Stimulated activated CD4-positive, alpha-beta T cell treated with anti-CD3 and anti-CD28 coated beads, Interleukin-1b, Interleukin-23, amount 100 ng/mL, for 4 hours (primary cell): Measurements from ENCODE around the gene KDM4B.

Experiments used
- DNase-seq, 2 donors: peaks; one replicate each; pipeline ENCODE4 v3.0.0-alpha.2; 2020; ENCODE audit warnings: low read depth in 2 of 2

Gene KDM4B

GRCh38 chr19:5012688-5013457 lies 44.0 kb downstream of the KDM4B start:
- DNase-seq: no peak

GRCh38 chr19:5013761-5014160 lies 44.8 kb downstream of the KDM4B start:
- no peak for DNase-seq

DNA sequence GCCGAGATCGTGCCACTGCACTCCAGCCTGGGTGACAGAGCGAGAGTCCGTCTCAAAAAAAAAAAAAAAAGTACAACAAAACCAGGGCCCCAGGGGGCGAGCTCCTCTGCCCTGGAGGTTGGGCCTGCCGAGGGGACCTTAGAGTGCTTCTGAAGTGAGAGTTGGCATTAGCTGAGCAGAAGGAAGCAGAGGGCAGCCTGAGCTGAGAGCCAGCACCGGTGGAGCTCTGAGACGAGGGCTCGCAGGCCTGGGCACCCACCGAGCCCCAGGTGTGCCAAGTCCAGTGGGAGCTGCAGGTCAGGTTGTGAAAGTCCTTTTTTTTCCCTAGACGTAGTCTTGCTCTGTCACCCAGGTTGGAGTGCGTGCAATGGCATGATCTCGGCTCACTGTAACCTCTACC lies 46.0 kb downstream of the KDM4B start:
- DNase-seq: no peak

DNA sequence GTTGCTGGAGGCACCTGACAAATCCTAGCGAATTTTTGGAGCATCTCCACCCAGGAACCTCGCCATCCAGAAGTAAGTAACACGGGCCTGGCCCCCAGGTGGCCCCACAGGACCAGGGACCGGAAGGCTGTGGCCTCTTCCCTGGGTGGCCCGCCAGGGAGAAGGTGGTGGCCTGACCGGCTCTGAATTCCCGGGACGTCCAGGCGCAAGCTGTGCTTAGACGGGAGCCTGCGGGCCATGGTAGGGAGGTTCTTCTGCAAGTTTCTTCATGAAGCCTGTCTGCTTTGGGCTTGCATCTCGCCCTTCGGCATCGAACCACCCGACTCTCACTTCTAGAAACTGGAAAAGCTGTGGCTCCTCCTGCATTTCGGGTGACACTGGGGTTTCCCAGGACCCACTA lies 47.4 kb downstream of the KDM4B start:
- DNase-seq: no peak

GRCh38 chr19:5016781-5017180 lies 47.9 kb downstream of the KDM4B start:
- no peak for DNase-seq

DNA sequence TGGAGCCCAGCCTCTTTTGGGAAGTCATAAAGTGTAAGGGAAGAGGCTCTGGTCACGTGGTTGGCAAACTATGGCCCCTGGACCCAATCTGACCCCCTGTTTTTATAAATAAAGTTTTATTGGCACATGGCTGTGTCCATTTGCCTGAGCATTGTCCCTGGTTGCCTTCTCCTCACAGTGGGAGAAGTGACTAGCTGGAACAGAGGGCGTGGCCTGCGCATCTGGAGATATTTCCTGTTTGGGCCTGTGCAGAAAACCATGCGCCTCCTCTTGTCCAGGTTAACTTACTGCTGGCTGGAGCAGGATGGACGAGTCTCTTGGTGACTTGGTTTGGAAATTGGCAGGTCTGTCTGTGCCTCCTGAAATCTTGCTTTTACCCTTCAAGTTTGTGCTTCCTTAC lies 48.3 kb downstream of the KDM4B start:
- DNase-seq: no peak

GRCh38 chr19:5018224-5019015 lies 49.5 kb downstream of the KDM4B start:
- no peak for DNase-seq

- no peak for DNase-seq
Measured at GRCh38 chr19:5020368-5020767, 51.5 kb downstream of the KDM4B start.

GRCh38 chr19:5021046-5021445 lies 52.1 kb downstream of the KDM4B start:
- no peak for DNase-seq

GRCh38 chr19:5022066-5022860 lies 53.4 kb downstream of the KDM4B start:
- no peak for DNase-seq

GRCh38 chr19:5023128-5023571 lies 54.2 kb downstream of the KDM4B start:
- DNase-seq: no peak

- DNase-seq: no peak
Measured at GRCh38 chr19:5024282-5024681, 55.4 kb downstream of the KDM4B start.

GRCh38 chr19:5025027-5025426 lies 56.1 kb downstream of the KDM4B start:
- no peak for DNase-seq

- no peak for DNase-seq
Measured at GRCh38 chr19:5026706-5027273, 57.9 kb downstream of the KDM4B start.

GRCh38 chr19:5028229-5028886 lies 59.4 kb downstream of the KDM4B start:
- DNase-seq: no peak

GRCh38 chr19:5029596-5029995 lies 60.7 kb downstream of the KDM4B start:
- DNase-seq: peak; percentile 53 to 56

- DNase-seq: no peak
Measured at GRCh38 chr19:5030136-5030820, 61.4 kb downstream of the KDM4B start.

- DNase-seq: no peak
Measured at GRCh38 chr19:5030822-5031221, 61.9 kb downstream of the KDM4B start.

- peak; percentile 77 to 83 for DNase-seq
Measured at GRCh38 chr19:5031231-5032100, 62.6 kb downstream of the KDM4B start.
